K562 (cell line): ENCODE results near the gene SOX12. TPM values are rescaled to one million over a fixed set of nuclear protein-coding genes. Genes with fewer than 3 reads are reported as not detected.

Experiments
- ATAC-seq: fragments of 200-7000 bp; cut with Tn5 transposase; 3 replicates; pipeline ENCODE4 v1.9.1; 2020; ENCODE audit warnings: moderate library complexity
- BruUV-seq: library from RNA; stranded (reverse); fragments of 400-500 nt; replicated peaks from 2 replicates; lab custom pipeline; 2021; lab: Mats Ljungman, UMichigan
- CTCF ChIA-PET: fragments of 300-600 bp; formaldehyde crosslinking; extraction: SDS; loops from one replicate; lab custom pipeline; 2021; ENCODE audit warnings: low intra/inter-chr PET ratio; lab: Yijun Ruan, JAX
- POLR2A ChIA-PET: fragments of 300-600, 350-650 bp; sonication (Branson Sonifier 250); formaldehyde crosslinking; extraction: SDS; loops from one replicate; lab custom pipeline; 2021; ENCODE audit warnings: antibody characterized with exemption, inconsistent platforms; lab: Yijun Ruan, JAX
- DNase-seq, 4 experiments: peaks; one replicate each; pipeline versions ENCODE4 v3.0.0 to v3.0.0-alpha.2; 2011 to 2018; ENCODE audit warnings: low spot score in 3 of 4, mixed read lengths in 3 of 4; ENCODE audit errors: extremely low read depth in 1 of 4
- FAIRE-seq: peaks from 2 replicates; lab custom pipeline; 2011; peaks lifted over from hg19 to GRCh38; lab: Jason Lieb, UNC
- H2AFZ ChIP-seq: 2 replicates; pipeline ENCODE4 v1.6.0; 2011; ENCODE audit warnings: low read depth, low read length, control low read depth, inconsistent platforms
- H3K27ac ChIP-seq: fragments of 200-600 bp; 3 replicates; pipeline ENCODE4 v1.8.0; 2011; ENCODE audit warnings: low read depth, mild to moderate bottlenecking, control low read depth, inconsistent platforms, low read length, moderate library complexity, mixed read lengths; ENCODE audit errors: extremely low read depth
- H3K27me3 ChIP-seq, 2 experiments: fragments of 300-600 bp in 1 of 2; 2 replicates in 1 of 2; 3 replicates in 1 of 2; pipeline versions ENCODE4 v1.6.0 to v1.8.0; 2011; ENCODE audit warnings: inconsistent platforms in 2 of 2, low read length in 2 of 2, mild to moderate bottlenecking in 1 of 2, mixed read lengths in 1 of 2, moderate library complexity in 1 of 2; ENCODE audit not compliant: control insufficient read depth in 2 of 2, insufficient read depth in 2 of 2
- H3K36me3 ChIP-seq: fragments of 300-600 bp; 3 replicates; pipeline ENCODE4 v1.8.0; 2011; ENCODE audit warnings: mild to moderate bottlenecking, low read length, inconsistent platforms; ENCODE audit not compliant: control insufficient read depth, insufficient read depth
- H3K4me1 ChIP-seq, 2 experiments: fragments of 200-600 bp in 1 of 2; replicated peaks in 1 of 2; 2 replicates in 1 of 2; 3 replicates in 1 of 2; pipeline versions ENCODE4 v1.5.1 to v1.8.0; 2011; ENCODE audit warnings: inconsistent platforms in 2 of 2, low read length in 2 of 2, mild to moderate bottlenecking in 1 of 2, mixed read lengths in 1 of 2, moderate library complexity in 1 of 2; ENCODE audit not compliant: control insufficient read depth in 2 of 2, insufficient read depth in 2 of 2
- H3K4me2 ChIP-seq: 2 replicates; pipeline ENCODE4 v1.6.1; 2011; ENCODE audit warnings: low read length, control low read depth, inconsistent platforms, mixed read lengths; ENCODE audit not compliant: insufficient read depth
- H3K4me3 ChIP-seq: fragments of 200-600 bp; sonication (generic), shearing (Covaris generic); 2 replicates; pipeline ENCODE4 v1.5.1; 2016; ENCODE audit warnings: control low read depth, inconsistent platforms
- H3K79me2 ChIP-seq: fragments of 200-600 bp; 3 replicates; pipeline ENCODE4 v1.8.0; 2011; ENCODE audit warnings: low read length, inconsistent platforms; ENCODE audit not compliant: control insufficient read depth, insufficient read depth
- H3K9ac ChIP-seq, 2 experiments: 2 replicates each; pipeline versions ENCODE4 v1.6.0 to v1.6.1; 2011; ENCODE audit warnings: low read depth in 2 of 2, low read length in 2 of 2, control low read depth in 1 of 2, inconsistent platforms in 1 of 2, mild to moderate bottlenecking in 1 of 2, mixed read lengths in 1 of 2; ENCODE audit not compliant: insufficient read depth in 1 of 2
- H3K9me1 ChIP-seq: one replicate; pipeline ENCODE4 v1.6.0; 2011; ENCODE audit warnings: inconsistent platforms, mild to moderate bottlenecking, low read length, moderate library complexity; ENCODE audit not compliant: control insufficient read depth, insufficient read depth
- H3K9me3 ChIP-seq: replicated peaks from 2 replicates; pipeline ENCODE4 v1.5.1; 2011; ENCODE audit warnings: low read depth, low read length, inconsistent platforms; ENCODE audit not compliant: control insufficient read depth, insufficient read depth
- H4K20me1 ChIP-seq: replicated peaks from 2 replicates; pipeline ENCODE4 v1.6.1; 2011; ENCODE audit warnings: low read length, inconsistent platforms, mixed read lengths; ENCODE audit not compliant: control insufficient read depth, insufficient read depth
- FOXJ2 ChIP-seq: fragments of 200-800 bp; sonication (Bioruptor generic); IDR thresholded peaks from 2 replicates; pipeline ENCODE4 v1.6.1; 2016; ENCODE audit warnings: missing genetic modification characterization, missing compliant biosample characterization
- GABPB2 ChIP-seq: fragments of 250-450 bp; sonication (Bioruptor Pico); conservative IDR thresholded peaks from 2 replicates; pipeline ENCODE4 v1.5.1; 2021; ENCODE audit warnings: mild to moderate bottlenecking
- HIVEP1 ChIP-seq: fragments of 250-450 bp; sonication (Bioruptor Pico); IDR thresholded peaks from 2 replicates; pipeline ENCODE4 v1.4.0; 2020; ENCODE audit warnings: mild to moderate bottlenecking
- MYNN ChIP-seq, 2 experiments: sonication (generic); formaldehyde crosslinking in 1 of 2; IDR thresholded peaks; 2 replicates each; pipeline versions ENCODE4 v1.5.0 to v1.6.1; 2016 to 2020; ENCODE audit warnings: antibody characterized with exemption in 1 of 2, missing genetic modification reagents in 1 of 2
- PTTG1 ChIP-seq: fragments of 450-650 bp; IDR thresholded peaks from 2 replicates; pipeline ENCODE4 v1.6.1; 2016; ENCODE audit warnings: low read depth, mild to moderate bottlenecking, missing genetic modification characterization, missing compliant biosample characterization
- SLC30A9 ChIP-seq: fragments of 250-450 bp; sonication (Bioruptor Pico); IDR thresholded peaks from 2 replicates; pipeline ENCODE4 v1.8.0; 2022; ENCODE audit warnings: mild to moderate bottlenecking, moderate library complexity
- TGIF2 ChIP-seq: sonication (generic); formaldehyde crosslinking; IDR thresholded peaks from 2 replicates; pipeline ENCODE4 v1.8.1; 2022; ENCODE audit warnings: mild to moderate bottlenecking, missing genetic modification reagents, moderate library complexity
- XRCC3 ChIP-seq: fragments of 450-650 bp; IDR thresholded peaks from 2 replicates; pipeline ENCODE4 v1.6.1; 2017; ENCODE audit warnings: mild to moderate bottlenecking, moderate library complexity
- ZNF121 ChIP-seq: sonication (generic); formaldehyde crosslinking; conservative IDR thresholded peaks from 2 replicates; pipeline ENCODE4 v1.8.0; 2022; ENCODE audit warnings: missing genetic modification reagents
- WGBS: fragments of 100-300 bp; shearing (Covaris generic); methylation state at CpG from one replicate; pipeline ENCODE4 v1.1.6; 2016; ENCODE audit warnings: low coverage, mixed read lengths; ENCODE audit not compliant: insufficient coverage; ENCODE audit errors: missing lambda C conversion rate; 5-methylcytosine and 5-hydroxymethylcytosine counted together
- in situ Hi-C: fragments of 300-500 bp; cut with MboI; formaldehyde crosslinking; loops from 4 replicates; pipeline ENCODE4 v1.15.0; 2018; ENCODE audit warnings: inconsistent platforms, mixed read lengths
- intact Hi-C: fragments of 100-400 bp; cut with micrococcal nuclease; formaldehyde crosslinking; loops from 2 replicates; pipeline ENCODE4 v1.14.2; 2022
- polyA plus RNA-seq, 8 experiments: library from polyadenylated mRNA; depleted of rRNA in 4 of 8; stranded (reverse) in 5 of 8; unstranded in 3 of 8; fragments of >200 nt; fragmentation: Nextera tagmentation in 2 of 8; fragmentation: Illumina TruSeq in 1 of 8; extraction: Ambion mirVana in 2 of 8; extraction: Trizol in 1 of 8; gene quantifications; 2 replicates each; pipeline versions ENCODE4 v1.2.1 to v1.2.3, GENCODE V29; 2011 to 2014; ENCODE audit warnings: inconsistent platforms in 1 of 8, missing spikeins in 1 of 8
- total RNA-seq, 7 experiments: library from RNA; depleted of rRNA in 6 of 7; stranded (reverse); fragments of >200 nt in 6 of 7; fragmentation: Illumina TruSeq in 2 of 7; extraction: Trizol in 2 of 7; gene quantifications; 2 replicates each; pipeline versions ENCODE4 v1.2.1 to v1.2.3, GENCODE V29; 2011 to 2021; ENCODE audit warnings: low replicate concordance in 1 of 7

The SOX12 gene
- total and polyA plus RNA-seq, 9 of the 15 experiments (the other 6 are each of a cell fraction or from before 2014, with no cell fraction given) = 0.42 to 26.3 (median 2.6) TPM

DNA sequence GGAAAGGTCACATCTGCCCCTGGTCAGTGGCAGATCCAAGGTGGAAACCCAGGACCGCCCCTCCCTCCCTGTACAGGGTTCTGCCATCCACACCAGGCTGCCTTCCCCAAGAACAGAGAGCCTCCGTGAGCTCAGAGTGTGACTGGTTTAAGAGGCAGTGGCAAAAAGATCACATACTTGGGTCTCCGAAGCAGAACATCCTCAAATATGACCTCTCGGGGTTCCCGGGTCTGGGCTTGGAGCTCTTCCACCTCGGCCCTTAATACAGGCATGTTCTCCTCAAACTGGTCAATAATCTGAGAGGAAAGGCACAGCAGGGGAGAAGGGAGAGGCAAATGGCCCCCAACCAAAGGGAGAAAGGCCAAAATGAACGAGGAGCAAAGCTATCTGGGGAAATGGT lies 49.6 kb upstream of the SOX12 start:
- ChIA-PET POLR2A (no interaction called here), CTCF (no interaction called here)
- ATAC-seq = no peak
- H3K4me3 ChIP-seq = no peak overlapping the region
- H3K9me3 ChIP-seq = no peaks in the 10 kb centered on the region
- 42% methylated on average over 2 of the region's 7 CpGs for WGBS
- no peaks in the 10 kb centered on the region for H3K27me3 ChIP-seq
- H3K27ac ChIP-seq = no peak overlapping the region
- no peak for FAIRE-seq
- no TSS peak for BruUV-seq
- no peak overlapping the region for H3K9ac ChIP-seq
- in situ Hi-C loops (no loop called here), intact Hi-C loops (no loop called here)
- no peaks in the 10 kb centered on the region for H3K9me1 ChIP-seq
- no peaks in the 10 kb centered on the region for H4K20me1 ChIP-seq
- no peak for DNase-seq
- no peaks in the 10 kb centered on the region for H3K4me1 ChIP-seq
- H3K4me2 ChIP-seq = no peak overlapping the region
- peaks cover 40% of the 10 kb centered on the region; the same call in 2 of the 3 replicates for H3K36me3 ChIP-seq
- no peak overlapping the region for H2AFZ ChIP-seq
- no peak for TF ChIP-seq HIVEP1 (CRISPR knock-in tag)
- no peak for TF ChIP-seq GABPB2 (CRISPR knock-in tag)
- no peak for TF ChIP-seq XRCC3
- no peak for TF ChIP-seq TGIF2
- TF ChIP-seq PTTG1 (tag) = no peak
- no peak for TF ChIP-seq SLC30A9 (CRISPR knock-in tag)
- TF ChIP-seq ZNF121 = no peak
- no peak for TF ChIP-seq MYNN (IDR thresholded peaks at IDR 0.05)
- TF ChIP-seq MYNN (CRISPR knock-in tag; IDR thresholded peaks at IDR 0.05) = no peak
- no peak for TF ChIP-seq FOXJ2 (tag)
- no peaks in the 10 kb centered on the region for H3K79me2 ChIP-seq
